ENCODE results near the gene DAB2. TPM values are rescaled to one million over a fixed set of nuclear protein-coding genes. Genes with fewer than 3 reads are reported as not detected.

DAB2 gene
- total RNA-seq, 1 experiment from 2014 or later = 5.5 TPM

- Histone ChIP-seq H3K4me1 (ENCODE audit: control insufficient read depth in 1 of 2, insufficient read depth in 2 of 2, low read length in 2 of 2) (no peaks in the 10 kb centered on the region), H3K4me2 (ENCODE audit: low read length) (no peak overlapping the region), H3K9me3 (ENCODE audit: control insufficient read depth in 1 of 2, insufficient read depth in 1 of 2, low read depth in 1 of 2, low read length in 2 of 2) (no peaks in the 10 kb centered on the region), H3K79me2 (ENCODE audit: insufficient read depth, low read length) (no peaks in the 10 kb centered on the region), H2AFZ (ENCODE audit: low read depth, low read length, poor library complexity, severe bottlenecking) (no peak overlapping the region), H3K9me2 (ENCODE audit: insufficient read depth) (no peaks in the 10 kb centered on the region), H3K9ac (ENCODE audit: low read length) (no peak overlapping the region), H3K27ac (ENCODE audit: low read depth, low read length) (no peak overlapping the region), H4K20me1 (ENCODE audit: insufficient read depth) (no peaks in the 10 kb centered on the region), H3K36me3 (ENCODE audit: control insufficient read depth in 1 of 2, insufficient read depth in 2 of 2, low read length in 2 of 2) (no peaks in the 10 kb centered on the region), H3K27me3 (ENCODE audit: insufficient read depth, low read length) (no peaks in the 10 kb centered on the region), H3K4me3 (replicated peaks in 1 of 2; ENCODE audit: low read depth in 1 of 2, low read length in 2 of 2) (no peak overlapping the region)
- DNase-seq (ENCODE audit: low read depth, low spot score) = no peak
- ChIA-PET CTCF (no interaction called here), RAD21 (ENCODE audit: low non-redundant PET in 1 of 2, low total read pairs in 2 of 2, uncharacterized antibody in 2 of 2, unreplicated experiment in 2 of 2) (no interaction called here), POLR2A (no interaction called here)
- TF ChIP-seq CTCF (IDR thresholded peaks at IDR 0.05 in 2 of 3, conservative IDR thresholded peaks at IDR 0.05 in 1 of 3; ENCODE audit: borderline replicate concordance in 1 of 3, insufficient read depth in 1 of 3, low read depth in 2 of 3, low read length in 2 of 3) (no peak), POLR2A (IDR thresholded peaks at IDR 0.05; ENCODE audit: borderline replicate concordance, extremely low read depth, insufficient read depth, insufficient read length) (no peak), ELF1 (IDR thresholded peaks at IDR 0.05; ENCODE audit: borderline replicate concordance, low read depth) (no peak), ZNF274 (IDR thresholded peaks at IDR 0.05; ENCODE audit: low read depth, low read length) (no peak), ATF3 (IDR thresholded peaks at IDR 0.05) (no peak), SIN3A (IDR thresholded peaks at IDR 0.05; ENCODE audit: low read depth) (no peak), EZH2phosphoT487 (IDR thresholded peaks at IDR 0.05; ENCODE audit: borderline replicate concordance) (no peak)
- BruUV-seq (replicated peaks) = no TSS peak
- no peak for ATAC-seq
- intact Hi-C loops (cut with micrococcal nuclease) = no loop called here
Observed at GRCh38 chr5:39433848-39434247, 9.1 kb upstream of the DAB2 start.

Measured in HCT116 (cell line).